ENCODE measurements around the gene ADORA2B. TPM values are rescaled to one million over a fixed set of nuclear protein-coding genes. Genes with fewer than 3 reads are reported as not detected.
"Not testable (repeated sequence)": the region's sequence is repeated elsewhere in the genome, so short reads cannot be mapped to it uniquely, and the experiment has no call there.

The ADORA2B gene
- total RNA-seq, 1 donor from 2014 or later: 3.6 TPM

DNA sequence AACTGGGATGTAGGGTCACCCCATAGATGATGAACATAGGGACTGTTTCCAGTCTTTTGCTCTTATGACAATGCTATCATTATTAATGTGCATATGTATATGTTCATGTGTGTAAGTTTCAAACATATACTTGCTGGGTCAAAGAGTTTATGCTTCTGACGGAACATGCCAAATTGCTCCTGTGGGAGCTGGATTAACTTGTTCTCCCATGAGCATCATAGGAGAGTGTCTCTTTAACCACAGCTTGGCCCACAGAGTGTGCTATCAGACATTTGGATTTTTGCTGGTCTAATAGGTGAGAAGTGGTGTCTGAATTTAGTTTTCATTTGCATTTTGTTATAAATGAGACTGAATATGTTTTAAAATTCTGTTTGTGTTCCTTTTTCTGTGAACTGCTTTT, 22.3 kb upstream of the ADORA2B start:
- DNase-seq: no peak

GRCh38 chr17:15926039-15926740, 18.7 kb upstream of the ADORA2B start:
- DNase-seq: no peak

- no peak for DNase-seq
Observed at GRCh38 chr17:15928286-15928785, 16.6 kb upstream of the ADORA2B start.

DNA sequence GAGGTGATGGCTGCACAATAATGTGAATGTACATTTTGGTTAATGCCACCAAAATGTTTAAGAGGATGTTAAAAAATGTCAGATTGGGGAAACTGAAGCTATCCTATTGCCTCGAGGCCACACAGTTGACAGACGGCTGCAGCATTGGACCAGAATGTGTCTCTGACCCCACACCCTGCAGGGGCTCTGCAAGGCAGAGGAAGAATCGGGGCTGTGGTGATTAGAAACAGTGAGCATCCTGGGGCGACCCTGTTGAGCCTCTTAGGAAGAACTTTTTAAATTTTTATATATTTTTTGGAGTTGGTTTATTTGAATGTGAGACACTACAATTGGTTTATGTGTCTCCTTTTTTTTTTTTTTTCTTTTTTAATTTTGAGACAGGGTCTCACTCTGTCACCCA, 15.0 kb upstream of the ADORA2B start:
- DNase-seq: no peak

- DNase-seq: no peak
Observed at GRCh38 chr17:15930426-15930825, 14.5 kb upstream of the ADORA2B start.

DNA sequence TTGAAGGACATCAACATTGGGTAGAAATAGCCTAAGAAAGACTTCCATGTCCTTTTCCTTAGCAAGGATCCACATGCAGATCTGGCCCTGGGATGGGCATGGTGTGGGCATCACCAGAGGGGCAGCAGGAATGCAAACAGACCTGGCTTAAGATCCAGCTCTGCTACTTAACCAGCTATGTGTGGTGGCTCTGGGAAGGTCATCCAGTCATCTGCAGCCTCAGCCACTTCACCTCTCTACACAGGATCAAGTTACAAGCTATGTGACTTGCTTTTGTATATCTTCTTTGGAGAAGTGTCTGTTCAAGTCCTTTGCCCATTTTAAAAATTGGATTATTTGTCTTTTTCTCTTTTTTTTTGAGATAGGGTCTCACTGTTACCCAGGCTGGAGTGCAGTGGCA, 13.5 kb upstream of the ADORA2B start:
- DNase-seq: no peak

- DNase-seq: no peak
Observed at GRCh38 chr17:15934866-15935265, 10.1 kb upstream of the ADORA2B start.

DNA sequence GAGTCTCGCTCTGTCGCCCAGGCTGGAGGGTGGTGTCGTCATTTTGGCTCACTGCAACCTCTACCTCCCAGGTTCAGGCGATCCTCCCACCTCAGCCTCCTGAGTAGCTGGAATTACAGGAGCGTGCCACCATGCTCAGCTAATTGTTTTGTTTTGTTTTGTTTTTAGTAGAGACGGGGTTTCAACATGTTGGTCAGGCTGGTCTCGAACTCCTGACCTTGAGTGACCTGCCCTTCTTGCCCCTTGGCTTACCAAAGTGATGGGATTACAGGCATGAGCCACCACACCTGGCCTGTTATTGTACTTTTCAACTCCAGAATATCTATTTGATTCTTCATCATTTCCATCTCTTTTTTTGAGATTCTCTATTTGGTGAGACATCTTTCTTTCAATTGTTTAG, 9.0 kb upstream of the ADORA2B start:
- no peak for DNase-seq

DNA sequence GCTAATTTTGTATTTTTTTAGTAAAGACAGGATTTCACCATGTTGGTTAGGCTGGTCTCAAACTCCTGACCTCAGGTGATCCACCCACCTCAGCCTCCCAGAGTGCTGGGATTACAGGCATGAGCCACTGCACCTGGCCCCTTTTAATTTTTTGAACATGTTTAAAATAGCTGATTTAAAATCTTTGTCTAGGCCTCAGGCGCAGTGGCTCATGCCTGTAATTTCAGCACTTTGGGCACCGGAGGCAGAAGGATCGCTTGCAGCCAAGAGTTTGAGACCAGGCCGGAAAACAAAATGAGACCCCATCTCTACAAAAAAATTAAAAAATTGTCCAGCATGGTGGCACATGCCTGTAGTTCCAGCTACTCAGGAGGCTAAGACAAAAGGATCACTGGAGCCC, 8.4 kb upstream of the ADORA2B start:
- DNase-seq: not testable (repeated sequence)

GRCh38 chr17:15941781-15942180, 3.1 kb upstream of the ADORA2B start:
- DNase-seq: no peak

DNA sequence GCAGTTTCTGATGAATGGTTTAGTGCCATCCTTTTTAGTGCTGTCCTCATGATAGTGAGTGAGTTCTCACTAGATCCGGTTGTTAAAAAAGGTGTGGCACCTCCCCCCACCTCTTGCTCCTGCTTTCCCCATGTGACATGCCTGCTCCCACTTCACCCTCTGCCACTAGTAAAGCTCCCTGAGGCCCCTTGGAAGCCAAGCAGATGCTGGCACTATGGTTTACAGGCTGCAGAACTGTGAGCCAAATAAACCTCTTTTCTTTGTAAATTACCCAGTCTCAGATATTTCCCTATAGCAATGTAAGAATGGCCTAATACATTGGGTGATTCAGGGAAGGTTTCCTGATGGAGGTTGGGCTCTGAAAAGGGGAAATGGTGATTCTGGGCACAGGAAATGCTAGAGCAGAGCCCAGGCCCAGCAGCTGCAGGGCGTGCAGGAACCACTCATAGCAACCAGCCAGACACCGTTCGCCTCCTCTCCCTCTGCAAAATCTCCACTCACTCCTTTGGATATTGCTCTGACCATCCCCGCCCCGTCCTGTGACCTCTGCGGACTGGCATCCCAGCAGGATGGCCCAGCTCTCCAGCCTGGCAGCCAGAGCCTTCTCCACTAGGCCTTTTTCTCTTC, 2.6 kb upstream of the ADORA2B start:
- DNase-seq: no peak

- no peak for DNase-seq
Observed at GRCh38 chr17:15943971-15944758, 765 bp upstream of the ADORA2B start.

GRCh38 chr17:15945527-15946191, 729 bp downstream of the ADORA2B start:
- no peak for DNase-seq

GRCh38 chr17:15946611-15947120, 1.7 kb downstream of the ADORA2B start:
- DNase-seq: no peak

- DNase-seq: no peak
Observed at GRCh38 chr17:15947271-15947670, 2.3 kb downstream of the ADORA2B start.

DNA sequence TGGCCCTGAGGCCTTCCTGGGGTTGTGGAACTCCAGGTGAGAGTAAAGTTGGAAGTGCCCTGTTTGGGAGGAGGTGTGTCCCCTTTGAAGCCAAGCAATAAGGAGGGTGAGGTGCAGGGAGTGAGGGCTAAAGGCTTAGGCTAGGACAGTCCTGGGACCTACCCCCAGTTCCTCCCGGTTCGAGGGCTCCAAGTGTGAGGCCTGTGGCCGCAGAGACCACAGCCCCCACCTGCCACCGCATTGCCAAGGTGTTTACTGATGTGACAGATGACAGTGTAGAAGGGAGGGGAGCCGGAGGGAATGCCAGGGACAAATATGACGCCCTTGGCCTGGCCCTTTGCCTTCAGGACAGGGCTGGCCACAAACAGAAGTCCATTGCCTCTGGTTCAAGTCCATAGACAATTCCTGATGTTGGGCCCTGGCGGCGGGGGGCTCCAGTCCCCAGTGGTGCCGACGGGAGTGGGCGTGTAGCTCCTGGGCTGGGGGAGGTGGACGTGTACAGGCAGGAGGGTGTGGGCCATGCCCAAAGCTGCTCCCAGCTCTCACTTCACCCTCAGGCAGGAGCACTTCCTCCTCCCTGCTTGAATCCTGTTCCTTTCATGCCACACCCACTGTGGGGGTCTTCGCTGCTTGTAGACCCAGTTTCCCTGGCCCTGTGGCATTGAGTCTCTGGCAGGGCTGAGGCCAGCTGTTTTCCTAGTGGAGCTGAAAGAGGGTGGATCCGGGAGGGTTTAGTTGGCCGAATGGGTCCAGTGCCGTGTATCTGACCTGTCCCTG, 3.2 kb downstream of the ADORA2B start:
- no peak for DNase-seq

DNA sequence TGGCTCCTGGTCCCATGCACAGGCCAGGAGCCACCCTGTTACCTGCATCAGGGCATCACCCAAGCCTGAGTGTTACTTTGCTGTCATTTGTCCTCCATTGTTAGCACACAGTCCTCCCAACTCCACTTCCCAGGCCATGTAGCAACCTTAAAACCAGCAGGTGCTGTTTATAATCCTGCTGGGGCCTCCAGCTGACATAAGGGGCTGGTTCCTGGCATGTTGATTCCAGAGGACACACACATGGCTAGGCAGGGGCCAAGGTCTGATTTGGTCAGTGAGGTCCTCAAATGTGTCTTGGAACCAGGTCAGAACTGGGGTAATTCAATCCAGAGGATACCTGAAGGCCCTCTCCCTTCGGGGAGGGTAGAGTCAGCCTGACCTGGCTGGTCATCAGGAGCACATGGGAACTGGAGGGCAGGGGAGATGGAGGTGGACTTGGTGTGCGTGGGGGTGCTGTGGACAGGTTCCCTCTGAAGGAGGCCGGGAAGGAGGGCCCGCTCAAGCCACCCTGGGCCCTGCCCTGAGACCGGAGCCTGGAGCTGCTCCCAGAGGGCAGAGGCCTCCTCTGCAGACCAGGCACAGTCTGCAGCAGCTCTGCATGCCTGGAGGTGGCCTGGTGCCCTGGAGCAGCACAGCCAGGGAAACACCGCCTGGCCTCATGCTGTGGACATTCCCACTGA, 6.6 kb downstream of the ADORA2B start:
- no peak for DNase-seq

DNA sequence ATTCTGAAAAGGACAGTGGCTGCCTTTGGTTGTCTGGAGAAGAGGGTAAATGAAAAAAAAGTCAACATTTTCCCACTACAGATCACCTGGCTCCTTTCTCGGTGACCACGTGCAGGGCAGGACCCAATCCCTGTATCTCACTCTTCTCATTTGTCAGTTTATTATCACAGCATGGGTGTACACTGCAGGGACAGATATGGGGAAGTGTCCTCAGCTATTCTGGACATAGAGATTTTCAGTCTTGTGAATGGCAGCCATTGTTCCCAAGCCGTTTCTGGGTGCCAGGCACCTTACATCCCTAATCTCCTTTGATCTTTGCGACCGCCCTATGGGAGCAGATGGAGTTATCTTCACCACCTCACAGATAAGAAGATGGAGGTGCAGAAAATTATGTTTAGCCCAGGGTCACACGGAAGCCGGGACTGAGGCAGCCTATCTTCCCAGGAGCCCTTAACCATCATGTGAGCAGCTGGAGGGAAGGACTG, 7.2 kb downstream of the ADORA2B start:
- DNase-seq: no peak

GRCh38 chr17:15952916-15953790, 8.2 kb downstream of the ADORA2B start:
- no peak for DNase-seq

DNA sequence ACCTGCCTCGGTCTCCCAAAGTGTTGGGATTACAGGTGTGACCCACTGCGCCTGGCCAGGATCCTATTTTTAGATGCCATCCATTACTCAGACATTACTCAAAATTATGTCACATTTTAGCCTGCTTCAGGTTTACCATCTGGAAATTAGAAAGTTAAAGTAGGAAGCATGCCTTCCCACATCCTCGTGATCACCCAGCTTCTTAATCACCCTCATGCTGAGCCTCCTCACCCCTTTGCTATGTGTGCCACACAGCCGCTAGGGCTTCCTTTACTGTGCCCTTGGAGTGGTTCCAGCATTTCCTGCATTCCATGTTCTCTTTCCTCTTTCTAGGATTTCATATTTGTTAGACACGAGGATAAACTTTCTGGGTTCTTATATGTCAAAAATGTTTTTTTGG, 9.3 kb downstream of the ADORA2B start:
- DNase-seq: no peak
